Epidermal melanocyte (primary cell): ENCODE measurements around the gene CADM1.

Experiments used
- DNase-seq: peaks from one replicate; pipeline ENCODE4 v3.0.0; 2011; ENCODE audit warnings: low spot score; ENCODE audit not compliant: insufficient read length

Gene CADM1

DNA sequence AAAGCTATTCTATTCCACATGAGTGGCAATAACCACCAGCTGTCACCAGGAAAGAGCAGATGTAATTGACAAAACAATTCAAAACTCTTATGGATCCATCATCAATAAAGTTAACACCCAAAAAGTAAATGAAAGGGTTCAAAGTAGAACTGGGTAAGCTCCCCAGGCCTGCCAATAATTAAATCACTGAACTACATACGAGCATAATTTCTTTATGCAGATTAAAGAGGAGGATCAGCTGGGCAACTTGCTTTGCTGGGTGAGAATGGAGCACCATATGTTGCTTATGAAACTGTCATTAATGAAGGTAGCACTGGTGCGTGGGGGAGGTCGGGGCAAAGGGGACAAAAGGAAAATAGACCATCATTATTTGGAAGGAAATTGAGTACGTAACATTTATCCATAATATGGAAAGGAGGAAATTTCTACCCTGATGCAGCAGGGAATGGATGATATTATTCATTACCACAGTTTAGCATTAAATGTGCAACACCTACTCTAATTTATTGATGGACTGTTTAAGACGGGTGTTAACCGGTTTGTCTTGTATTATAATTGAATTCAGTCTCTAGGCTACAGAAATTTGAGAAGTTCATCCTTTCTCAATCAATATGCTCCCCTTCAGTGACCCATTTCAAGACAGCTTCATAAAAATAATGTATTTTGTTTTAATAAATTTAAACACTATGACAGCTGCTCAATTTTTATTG lies 315.9 kb downstream of the CADM1 start:
- no peak for DNase-seq

DNA sequence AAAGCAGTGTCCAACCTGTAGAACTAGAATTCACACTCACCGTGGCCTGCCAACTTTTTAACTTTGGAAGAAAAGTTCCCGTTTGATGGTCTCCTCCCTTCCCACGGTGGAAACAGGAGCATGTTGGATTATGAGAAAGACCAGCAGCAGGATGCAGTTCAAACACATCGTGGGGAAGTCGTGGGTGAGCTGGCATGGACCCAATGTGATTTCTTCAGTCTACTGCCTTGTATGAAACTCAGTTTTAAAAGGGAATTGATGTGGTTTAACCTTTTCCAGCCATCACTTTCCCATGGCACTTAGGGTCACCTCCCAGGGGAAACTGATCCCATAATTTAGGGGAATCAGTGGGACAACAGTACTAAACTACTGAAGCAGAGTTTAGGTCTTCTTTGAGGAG lies 318.3 kb downstream of the CADM1 start:
- no peak for DNase-seq

- DNase-seq = no peak
These were observed 318.7 kb downstream of the CADM1 start for GRCh38 chr11:115185507-115185906.

DNA sequence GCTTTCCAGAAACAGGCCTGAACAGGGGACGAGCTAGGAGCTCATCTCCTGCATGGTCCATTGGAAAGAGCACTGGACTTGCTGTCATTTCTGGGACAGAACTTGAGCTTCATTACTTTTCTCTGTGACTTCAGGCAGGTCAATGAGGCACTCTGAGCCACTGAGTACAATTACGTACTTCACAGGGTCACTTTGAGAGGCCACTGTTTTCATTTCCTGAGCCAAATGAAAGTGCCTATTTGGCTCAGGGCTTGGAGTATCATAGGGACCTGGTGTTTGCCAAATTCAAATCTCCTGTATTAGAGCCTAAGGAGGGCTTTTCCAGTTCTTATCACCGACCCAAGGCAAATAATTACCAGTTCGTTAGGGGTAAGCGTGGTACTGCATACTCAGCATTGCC lies 319.3 kb downstream of the CADM1 start:
- DNase-seq = no peak

- DNase-seq = no peak
These were observed 320.4 kb downstream of the CADM1 start for GRCh38 chr11:115183830-115184229.

DNA sequence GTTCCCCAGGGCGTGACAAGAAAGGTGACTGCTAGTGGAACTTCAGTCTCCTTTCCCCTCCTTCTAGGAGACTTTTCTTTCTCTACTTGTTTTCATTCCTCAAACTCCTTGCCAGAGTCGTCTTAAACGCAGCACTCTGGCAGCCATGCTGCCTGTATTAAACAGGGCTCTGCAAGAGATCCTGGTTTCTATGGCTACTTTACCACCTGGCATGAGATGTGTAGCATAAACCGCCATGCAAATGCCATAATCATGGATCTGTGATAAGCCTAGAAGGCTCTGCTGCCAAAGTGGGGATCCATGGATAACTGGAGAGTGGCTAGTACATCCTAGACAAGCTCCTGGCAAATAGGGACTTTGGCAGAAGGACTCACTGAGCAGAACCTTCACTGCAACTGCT lies 321.1 kb downstream of the CADM1 start:
- no peak for DNase-seq

GRCh38 chr11:115182282-115182955 lies 321.8 kb downstream of the CADM1 start:
- no peak for DNase-seq

DNA sequence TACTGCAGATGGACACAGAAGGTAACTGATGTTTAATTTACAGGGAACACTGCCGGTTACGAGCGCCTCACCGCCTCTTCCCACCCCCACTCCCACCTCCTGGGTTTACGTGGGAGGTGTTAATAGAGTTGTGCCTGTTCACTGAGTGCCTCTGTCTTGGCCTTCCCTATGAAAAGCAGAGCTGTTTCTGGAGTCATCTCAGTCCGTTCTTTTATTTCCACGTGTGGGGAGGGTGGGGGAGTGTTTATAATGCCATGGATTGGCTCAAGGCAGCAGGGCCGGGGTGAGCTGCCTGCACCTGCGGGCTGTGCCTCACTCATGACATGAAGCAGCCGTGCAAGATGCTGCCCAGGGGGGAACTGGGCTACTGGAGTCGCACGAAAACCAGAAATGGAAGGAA lies 322.7 kb downstream of the CADM1 start:
- DNase-seq = no peak

- DNase-seq = no peak
These were observed 323.9 kb downstream of the CADM1 start for GRCh38 chr11:115180272-115180671.

DNA sequence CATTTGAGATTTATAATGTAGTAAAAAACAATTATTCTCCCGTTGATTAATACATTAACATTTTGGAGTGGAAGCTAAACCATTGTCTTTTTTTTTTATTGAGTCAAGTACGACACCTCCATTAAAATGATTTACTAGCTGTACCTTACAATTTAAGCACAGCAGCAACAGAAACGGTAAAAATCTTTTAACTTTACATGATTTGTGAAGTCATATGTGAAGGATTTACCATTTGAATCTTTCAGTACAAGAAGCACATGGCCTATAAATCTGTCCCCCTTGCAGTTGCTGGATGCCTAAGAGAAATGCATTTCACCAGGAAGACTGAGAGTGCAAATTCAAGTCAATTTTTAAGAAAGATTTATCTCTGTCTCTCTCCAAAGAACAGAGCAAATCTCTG lies 324.6 kb downstream of the CADM1 start:
- no peak for DNase-seq

DNA sequence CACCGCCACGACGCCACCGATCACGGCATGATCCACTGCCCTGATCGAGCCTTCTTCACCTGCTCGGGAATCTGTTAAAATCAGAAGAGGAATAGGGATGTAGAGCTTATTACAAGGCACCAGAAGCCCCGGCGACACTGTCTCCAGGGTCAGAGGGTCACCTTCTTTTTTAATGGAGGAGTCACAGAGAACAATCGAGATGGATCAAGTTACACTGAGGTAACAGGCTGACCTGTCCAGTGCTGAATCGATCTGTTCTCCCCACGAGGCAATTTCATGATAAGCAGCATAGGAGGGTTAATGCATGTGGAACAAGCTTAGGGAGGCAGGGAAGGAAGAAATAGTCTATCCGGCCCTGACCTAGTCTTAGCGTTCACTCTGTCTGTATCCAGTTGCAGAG lies 325.5 kb downstream of the CADM1 start:
- DNase-seq = no peak

- no peak for DNase-seq
These were observed 331.1 kb downstream of the CADM1 start for GRCh38 chr11:115173136-115173535.

DNA sequence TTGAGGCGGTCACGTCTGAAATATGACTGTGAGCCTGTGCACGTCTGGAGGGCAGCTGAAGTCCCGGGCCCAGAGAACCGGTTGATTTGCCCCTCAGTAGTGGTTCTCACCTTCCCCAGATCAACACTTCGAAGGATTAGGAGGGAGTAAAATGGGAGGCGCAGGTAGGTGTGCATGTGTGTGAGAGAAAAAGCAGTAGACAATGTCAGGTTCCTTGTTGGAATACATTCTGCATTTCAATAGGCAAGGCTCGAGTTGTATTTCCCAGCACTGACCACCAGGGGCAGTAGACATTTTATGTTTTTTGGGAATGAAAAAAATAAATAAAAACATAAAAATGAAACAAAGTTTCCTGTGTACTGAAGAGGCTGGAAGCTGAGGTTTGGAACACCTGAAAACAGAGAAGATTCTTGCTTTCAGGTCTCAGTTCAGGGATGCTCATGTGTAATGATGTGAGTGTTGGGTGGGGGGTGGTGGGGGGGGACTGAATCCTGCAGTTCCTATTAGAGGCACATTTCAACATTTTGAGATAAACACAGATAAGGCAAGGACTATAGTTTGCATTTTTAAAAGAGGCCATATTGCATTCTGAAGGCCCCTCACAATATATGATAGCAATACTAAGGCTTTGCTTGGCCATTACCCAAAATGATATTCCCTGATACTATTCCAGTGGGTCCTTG lies 333.9 kb downstream of the CADM1 start:
- no peak for DNase-seq

DNA sequence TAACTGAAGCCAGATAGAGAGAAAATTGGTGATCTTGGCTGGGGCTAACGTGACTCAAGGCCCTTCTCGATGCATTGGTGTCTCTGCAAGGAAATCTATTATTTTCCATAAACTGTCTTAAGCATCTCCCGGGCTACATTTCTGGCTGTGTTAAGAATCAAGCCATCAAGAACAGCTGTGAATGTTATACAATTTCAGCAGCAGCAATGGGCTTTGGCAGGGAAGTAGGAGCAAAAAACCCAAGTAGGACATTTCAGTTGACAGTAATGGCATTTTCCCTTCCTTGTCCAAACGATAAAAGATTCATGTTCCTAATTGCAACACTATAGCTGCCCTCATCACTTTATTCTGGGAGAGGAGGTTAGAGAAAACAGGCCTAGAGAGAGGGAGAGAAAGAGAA lies 335.0 kb downstream of the CADM1 start:
- no peak for DNase-seq

DNA sequence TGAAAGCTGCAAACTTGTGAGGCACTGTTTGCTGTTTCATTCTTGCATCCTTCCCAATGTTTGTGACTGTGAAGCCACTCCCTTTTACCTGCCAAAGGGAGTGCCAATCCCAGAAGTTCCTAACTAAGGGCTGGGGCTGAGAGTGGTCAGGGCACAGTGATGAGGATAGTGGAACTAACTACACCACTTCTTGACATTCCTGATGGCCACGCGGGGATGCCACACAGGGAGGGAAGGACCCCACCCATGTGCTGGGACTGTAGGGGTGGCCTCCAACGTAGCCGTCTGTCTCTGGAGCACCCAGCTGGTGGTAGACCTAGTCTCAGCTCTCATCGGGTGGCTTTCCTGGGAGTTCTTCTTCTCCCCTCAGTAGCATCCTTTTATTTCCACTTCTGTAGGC lies 335.5 kb downstream of the CADM1 start:
- no peak for DNase-seq

DNA sequence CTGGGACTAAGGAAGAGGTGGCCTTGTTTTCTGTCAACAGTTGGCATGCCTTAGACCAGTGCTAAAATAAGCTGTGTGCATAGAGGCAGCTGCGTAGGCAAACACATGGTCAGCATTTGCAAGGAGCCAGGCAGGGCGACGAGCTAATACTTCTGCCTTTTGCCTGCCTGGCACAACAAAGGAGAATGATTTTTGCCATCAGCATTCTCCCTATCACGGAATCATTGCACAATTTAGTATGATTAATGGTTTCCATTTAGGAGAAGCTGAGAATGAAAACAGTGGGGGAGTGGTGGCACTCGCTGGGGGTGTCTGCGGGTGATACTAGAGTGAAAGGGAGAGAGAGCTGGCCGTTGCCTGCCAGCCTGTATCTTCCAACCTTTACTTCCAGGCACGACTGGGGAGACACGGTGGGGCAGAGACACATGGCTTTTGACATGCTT lies 336.0 kb downstream of the CADM1 start:
- peak; percentile 36 for DNase-seq

- no peak for DNase-seq
These were observed 336.8 kb downstream of the CADM1 start for GRCh38 chr11:115167456-115167855.

- no peak for DNase-seq
These were observed 337.4 kb downstream of the CADM1 start for GRCh38 chr11:115166820-115167219.

DNA sequence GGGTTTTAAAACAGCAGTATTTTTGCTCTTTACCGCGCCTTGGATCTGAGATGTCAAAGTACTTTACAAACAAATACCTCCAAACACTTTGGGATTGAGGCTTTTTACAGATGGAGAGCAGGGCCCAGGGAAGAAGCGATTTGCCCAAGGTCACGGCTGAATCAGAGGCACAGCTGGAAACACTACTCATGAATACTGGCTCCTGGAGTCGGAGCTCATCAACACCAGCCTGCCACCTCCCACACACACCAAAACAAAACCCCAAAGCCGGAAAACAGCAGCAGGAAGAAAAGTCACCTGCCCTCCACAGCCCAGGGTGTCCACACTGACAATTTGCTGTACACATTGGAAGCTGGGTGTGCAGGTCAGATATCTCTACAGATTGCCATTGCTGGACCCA lies 339.4 kb downstream of the CADM1 start:
- no peak for DNase-seq

DNA sequence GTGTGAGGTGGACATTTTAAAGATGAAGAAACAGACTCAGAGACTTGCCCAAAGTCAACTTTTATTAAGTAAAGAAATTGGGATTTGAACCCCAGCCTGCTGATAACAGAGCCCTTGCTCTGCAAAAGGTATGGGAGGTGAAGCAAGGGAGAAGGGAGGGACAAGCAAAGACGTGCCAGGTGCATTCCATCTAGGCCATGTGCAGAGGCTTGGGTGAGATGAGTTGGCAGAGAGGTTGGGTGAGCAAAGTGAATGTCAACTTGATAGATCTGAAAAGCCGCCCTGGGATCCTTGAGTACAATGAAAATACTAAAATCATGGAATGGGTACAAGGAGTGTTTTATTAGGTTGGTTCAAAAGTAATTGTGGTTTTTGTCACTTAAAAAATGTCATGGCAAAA lies 341.3 kb downstream of the CADM1 start:
- DNase-seq = no peak

DNA sequence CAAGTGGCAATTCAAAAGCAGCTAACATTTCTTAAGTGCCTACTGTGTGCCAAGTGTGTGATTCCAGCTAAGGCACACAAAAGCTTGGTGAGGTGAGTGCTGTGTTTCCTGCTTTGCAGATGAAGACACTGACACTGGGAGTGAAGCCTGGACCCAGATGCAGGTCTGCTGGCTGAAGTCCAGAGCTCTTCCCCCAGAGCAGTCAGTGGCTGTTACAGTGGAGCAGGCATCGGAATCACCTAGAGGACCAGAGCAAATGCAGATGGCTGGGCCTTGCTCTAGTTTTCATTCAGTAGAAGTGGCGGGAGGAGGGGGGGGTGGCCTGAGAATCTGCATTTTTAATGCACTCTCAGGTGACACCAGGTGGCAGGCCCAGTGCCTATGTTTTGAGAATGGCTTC lies 342.3 kb downstream of the CADM1 start:
- no peak for DNase-seq

GRCh38 chr11:115159207-115159606 lies 345.0 kb downstream of the CADM1 start:
- no peak for DNase-seq

DNA sequence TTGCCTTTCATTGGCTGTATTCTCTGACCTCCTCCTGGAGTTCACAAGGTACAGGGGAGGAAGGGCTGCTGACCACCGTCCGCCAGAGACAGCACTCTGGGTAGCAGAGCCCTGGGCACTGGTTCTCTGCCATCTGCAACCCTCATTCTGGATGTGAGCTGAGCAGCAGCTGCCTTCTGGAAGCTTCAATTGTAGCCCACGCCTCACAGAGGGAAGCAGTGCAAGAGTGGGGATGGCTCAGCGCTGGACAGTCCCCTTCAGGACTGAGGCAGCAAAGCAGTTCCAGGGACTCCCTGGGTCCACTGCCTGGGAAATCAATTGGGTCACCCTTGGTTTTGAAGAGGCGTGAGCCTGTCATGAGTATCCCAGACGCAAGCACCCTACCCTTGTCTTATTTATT lies 346.2 kb downstream of the CADM1 start:
- DNase-seq = no peak
